HG03432 (cell line): ENCODE results near the gene FIGNL2.

Experiments
- ATAC-seq: cut with Tn5 transposase; IDR thresholded peaks from one replicate; pipeline ENCODE4 v1.9.1; 2021; ENCODE audit warnings: mild to moderate bottlenecking, moderate library complexity; ENCODE audit not compliant: unreplicated experiment

Gene FIGNL2

GRCh38 chr12:51779876-51780275, 68.6 kb downstream of the FIGNL2 start:
- no peak for ATAC-seq

DNA sequence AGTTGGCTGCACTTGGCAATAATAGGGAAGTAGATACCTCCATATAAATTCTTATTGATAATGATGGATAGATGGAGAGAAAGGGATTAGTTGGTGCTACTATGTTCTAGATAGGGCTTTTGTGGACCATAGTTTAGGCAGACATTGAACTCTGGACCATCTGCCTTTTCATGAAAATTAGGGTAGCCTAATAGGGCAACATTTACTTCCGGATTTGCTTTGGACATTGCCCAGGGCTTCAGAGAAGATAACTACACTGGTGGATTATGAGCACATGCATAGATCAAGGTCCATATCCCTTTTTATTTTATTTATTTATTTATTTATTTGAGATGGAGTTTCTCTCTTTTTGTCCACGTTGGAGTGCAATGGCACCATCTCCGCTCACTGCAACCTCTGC, 70.5 kb downstream of the FIGNL2 start:
- no peak for ATAC-seq

DNA sequence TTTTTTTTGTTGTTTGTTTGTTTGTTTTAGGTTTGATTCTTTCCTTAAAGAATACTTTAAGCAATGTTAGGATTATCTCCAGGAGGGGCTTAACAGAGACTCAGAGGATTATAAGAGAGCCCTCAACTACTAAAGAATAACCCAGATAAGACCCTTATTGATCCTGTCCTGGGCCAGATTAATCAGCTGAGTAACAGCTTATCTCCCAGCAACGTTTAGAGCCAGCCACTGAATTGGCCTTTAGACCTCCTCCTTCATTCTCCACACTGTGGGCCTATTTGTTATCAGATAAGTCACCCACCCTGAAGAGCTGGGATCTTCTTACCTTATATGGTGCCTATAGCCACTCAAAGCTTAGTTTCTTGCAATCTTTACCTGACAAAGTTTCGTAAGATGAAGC, 71.1 kb downstream of the FIGNL2 start:
- ATAC-seq, result no peak

DNA sequence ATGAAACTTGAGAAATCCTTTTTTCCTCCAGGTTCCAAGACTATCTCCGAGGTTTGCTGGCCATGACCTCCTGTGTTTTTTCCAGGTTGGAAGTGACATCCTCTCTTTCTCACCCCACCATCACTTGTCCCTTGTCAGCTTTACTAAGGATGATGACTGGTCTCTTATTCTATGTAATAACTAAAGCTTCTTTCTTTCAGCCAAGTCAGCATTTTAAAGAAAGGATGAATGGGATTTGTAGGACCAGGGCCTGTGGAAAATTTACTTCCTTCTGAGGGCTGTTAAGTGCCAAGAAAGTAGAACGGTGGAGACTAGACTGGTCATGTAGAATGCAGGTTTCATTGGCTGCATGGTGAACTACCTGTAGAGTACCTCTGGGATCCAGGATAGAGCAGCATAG, 73.6 kb downstream of the FIGNL2 start:
- no peak for ATAC-seq

GRCh38 chr12:51773145-51773869, 75.2 kb downstream of the FIGNL2 start:
- ATAC-seq, result no peak

DNA sequence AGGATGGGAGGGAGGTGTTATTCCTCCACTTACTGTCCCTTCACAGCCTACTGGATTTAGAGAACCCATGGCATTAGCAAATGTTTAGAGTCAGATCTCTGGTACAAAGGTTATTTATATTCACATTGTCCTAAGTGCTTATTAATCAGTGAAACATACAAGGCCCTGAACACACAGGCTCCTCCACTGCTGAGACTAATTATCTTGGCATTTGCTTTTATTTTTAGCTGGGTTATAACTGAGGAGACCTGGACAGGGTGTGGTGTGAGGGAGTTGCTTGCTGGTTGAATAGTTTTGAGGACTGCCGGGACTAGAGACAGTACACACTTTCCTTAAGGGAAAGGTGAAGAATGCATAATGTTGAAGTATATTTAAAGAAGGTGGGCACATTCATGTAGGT, 77.5 kb downstream of the FIGNL2 start:
- no peak for ATAC-seq
